IPS-15b (cell line): ENCODE results near the gene FAM47E.
"Not testable (repeated sequence)": the region's sequence is repeated elsewhere in the genome, so short reads cannot be mapped to it uniquely, and the experiment has no call there.

ENCODE experiments used
- H3K27me3 ChIP-seq: one replicate; pipeline ENCODE4 v1.6.1; 2013; ENCODE audit warnings: low read length; ENCODE audit not compliant: control insufficient read depth, insufficient read depth
- H3K36me3 ChIP-seq: one replicate; pipeline ENCODE4 v1.6.1; 2013; ENCODE audit warnings: low read length; ENCODE audit not compliant: control insufficient read depth, insufficient read depth
- H3K4me1 ChIP-seq: one replicate; pipeline ENCODE4 v1.6.1; 2013; ENCODE audit warnings: mild to moderate bottlenecking, low read length; ENCODE audit not compliant: control insufficient read depth, insufficient read depth
- H3K4me3 ChIP-seq: one replicate; pipeline ENCODE4 v1.5.1; 2013; ENCODE audit warnings: low read depth, low read length
- H3K9ac ChIP-seq: one replicate; pipeline ENCODE4 v1.6.1; 2013; ENCODE audit warnings: low read depth, mild to moderate bottlenecking, low read length
- H3K9me3 ChIP-seq: one replicate; pipeline ENCODE4 v1.6.1; 2013; ENCODE audit warnings: mild to moderate bottlenecking, low read length; ENCODE audit not compliant: control insufficient read depth, insufficient read depth

The FAM47E gene

DNA sequence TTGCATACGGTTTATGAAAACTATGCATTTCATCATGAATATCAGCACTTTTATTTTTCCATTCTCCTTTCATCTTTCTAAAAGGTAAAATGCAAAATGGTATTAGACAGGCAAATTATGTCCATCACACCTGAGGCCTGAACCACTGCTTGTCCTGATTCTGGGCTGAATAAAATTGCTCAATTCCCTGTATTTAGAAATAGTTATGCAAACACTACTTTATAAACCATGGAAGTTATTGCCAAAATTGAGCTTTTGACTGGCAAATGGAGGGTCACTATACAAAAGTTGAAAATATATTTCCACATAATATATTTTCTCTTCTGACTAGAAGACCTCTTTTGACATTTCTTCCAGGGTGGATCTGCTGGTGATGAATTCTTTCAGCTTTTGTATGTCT is 21.1 kb downstream of the FAM47E start:
- Histone ChIP-seq H3K4me1 (no peaks in the 10 kb centered on the region), H3K9me3 (no peaks in the 10 kb centered on the region), H3K9ac (no peak overlapping the region), H3K4me3 (no peak overlapping the region), H3K27me3 (no peaks in the 10 kb centered on the region), H3K36me3 (no peaks in the 10 kb centered on the region)

DNA sequence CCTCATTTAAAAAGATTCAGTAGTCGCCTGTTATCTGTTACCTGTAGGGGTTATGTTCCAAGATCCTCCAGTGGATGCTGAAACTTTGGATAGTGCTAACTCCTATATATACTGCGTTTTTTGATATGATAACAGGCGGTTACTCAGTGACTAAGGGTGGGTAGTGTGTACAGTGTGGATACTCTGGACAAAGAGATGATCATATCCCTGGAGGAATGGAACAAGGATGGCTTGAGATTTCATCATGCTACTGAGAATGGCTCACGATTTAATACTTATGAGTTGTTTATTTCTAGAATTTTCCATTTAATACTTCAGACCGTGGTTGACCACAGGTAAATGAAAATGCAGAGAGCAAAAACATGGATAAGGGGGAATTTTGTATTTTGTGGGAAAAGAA is 21.5 kb downstream of the FAM47E start:
- Histone ChIP-seq H3K9ac (no peak overlapping the region), H3K9me3 (no peaks in the 10 kb centered on the region), H3K27me3 (no peaks in the 10 kb centered on the region), H3K36me3 (no peaks in the 10 kb centered on the region), H3K4me3 (no peak overlapping the region), H3K4me1 (no peaks in the 10 kb centered on the region)

DNA sequence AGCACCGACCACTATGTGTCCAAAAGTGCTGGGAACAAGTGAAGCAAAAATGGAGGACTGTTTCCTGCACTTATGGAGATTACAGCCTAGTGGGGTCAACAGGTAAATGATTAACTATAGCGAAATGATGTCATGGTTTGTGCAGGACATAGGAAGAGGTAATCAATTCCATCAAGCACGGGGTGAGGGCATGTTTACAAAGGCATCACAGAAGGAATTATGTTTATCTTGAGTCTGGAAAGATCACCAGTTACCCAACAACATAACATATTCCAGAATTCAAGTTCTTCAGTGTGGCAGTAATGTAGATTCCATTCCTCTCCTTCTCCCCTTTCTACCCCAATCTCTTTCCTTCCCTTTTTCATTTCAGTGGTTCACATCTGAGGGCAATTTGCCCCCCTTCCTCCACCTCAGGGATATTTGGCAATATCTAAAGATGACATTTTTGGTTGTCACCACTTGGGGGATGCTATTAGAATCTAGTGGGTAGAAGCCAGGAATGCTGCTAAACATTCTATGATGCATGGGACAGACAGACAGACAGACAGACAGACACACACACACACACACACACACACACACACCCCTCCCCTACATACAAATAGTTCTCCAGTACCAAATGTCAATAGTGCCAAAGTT is 24.1 kb downstream of the FAM47E start:
- H3K27me3 ChIP-seq = no peaks in the 10 kb centered on the region
- no peaks in the 10 kb centered on the region for H3K9me3 ChIP-seq
- H3K36me3 ChIP-seq = no peaks in the 10 kb centered on the region
- H3K4me3 ChIP-seq = no peak overlapping the region
- no peak overlapping the region for H3K9ac ChIP-seq
- no peaks in the 10 kb centered on the region for H3K4me1 ChIP-seq

DNA sequence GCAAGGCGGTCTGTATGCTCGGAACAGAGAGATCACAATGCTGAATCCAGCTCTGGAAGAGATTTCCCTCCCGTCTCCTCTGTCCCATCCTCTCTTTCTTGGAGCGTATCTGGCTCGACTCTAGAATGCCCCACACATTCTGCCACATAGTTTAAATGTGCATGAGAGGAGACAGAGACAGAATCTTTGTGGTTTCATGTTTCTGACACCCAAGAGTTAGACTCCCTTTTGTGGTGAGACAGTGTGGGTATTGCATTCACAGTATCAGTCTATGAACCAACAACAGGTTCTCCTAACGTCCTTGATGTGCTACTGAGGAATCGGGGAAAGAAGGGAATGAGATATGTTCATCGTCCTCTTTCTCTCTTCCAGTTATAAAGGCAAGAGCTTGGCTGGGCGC is 25.3 kb downstream of the FAM47E start:
- H3K27me3 ChIP-seq = no peaks in the 10 kb centered on the region
- H3K9ac ChIP-seq = no peak overlapping the region
- H3K4me3 ChIP-seq = no peak overlapping the region
- no peaks in the 10 kb centered on the region for H3K36me3 ChIP-seq
- H3K4me1 ChIP-seq = no peaks in the 10 kb centered on the region
- H3K9me3 ChIP-seq = no peaks in the 10 kb centered on the region

DNA sequence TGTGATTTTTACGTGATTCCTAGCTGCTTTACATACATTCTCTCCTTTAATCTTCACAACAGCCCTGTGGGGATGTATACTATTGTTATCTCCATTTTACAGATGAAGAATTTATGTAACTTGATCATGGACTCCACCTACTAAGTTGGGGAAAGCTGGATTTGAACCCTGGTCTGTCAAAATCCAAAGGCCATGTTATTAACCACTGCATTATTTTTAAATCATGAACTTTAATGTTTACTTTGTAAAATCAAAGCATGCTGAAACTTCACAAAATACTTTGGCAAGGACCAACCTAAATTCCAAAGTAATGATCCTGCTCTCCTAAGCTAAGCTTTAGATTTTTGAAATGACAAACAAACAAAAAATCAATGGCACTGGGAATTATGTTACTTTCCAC is 26.1 kb downstream of the FAM47E start:
- H3K4me3 ChIP-seq = no peak overlapping the region
- no peaks in the 10 kb centered on the region for H3K27me3 ChIP-seq
- no peaks in the 10 kb centered on the region for H3K4me1 ChIP-seq

DNA sequence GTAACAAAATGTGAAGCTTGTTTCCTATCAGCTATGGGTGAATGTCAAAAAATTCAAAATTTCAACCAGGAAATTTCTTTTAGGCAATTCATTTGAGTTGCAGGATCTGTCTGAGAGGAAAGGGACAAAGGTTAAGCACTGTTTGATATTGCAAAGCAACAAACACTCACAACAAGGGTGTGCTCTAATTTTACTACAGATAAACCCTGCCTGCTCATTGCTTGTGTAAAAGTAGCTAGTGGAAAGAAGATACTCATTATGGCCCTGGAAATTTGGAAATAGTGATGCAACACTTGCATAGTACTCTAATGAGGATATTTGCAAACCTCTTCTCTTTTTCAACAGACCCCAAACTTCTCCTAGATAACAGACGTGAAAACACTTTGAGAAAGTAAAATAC is 27.1 kb downstream of the FAM47E start:
- Histone ChIP-seq H3K4me1 (no peaks in the 10 kb centered on the region), H3K9ac (no peak overlapping the region), H3K9me3 (no peaks in the 10 kb centered on the region), H3K27me3 (no peaks in the 10 kb centered on the region), H3K36me3 (no peaks in the 10 kb centered on the region), H3K4me3 (no peak overlapping the region)

More for the DNA sequence above, 26.1 kb downstream of the FAM47E start:
- Histone ChIP-seq H3K36me3 (no peaks in the 10 kb centered on the region), H3K9ac (no peak overlapping the region), H3K9me3 (no peaks in the 10 kb centered on the region)

DNA sequence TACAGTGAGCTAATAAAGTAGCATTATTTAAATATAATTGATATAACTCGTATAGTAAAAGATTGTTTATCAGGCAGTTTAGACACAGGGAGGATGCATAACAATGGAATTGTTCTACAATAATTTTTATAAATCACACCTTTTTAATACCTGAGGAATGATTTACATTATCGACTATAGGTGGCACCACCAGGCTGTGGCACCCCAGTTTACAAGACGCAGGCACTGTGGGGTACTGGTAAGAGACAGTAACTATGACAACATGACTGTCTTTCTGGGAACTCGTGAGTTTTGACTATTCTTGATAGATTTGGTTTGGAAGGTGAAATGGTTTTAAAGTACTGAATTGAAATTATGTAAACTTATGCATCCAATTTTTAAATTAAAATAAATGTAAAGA is 27.9 kb downstream of the FAM47E start:
- Histone ChIP-seq H3K4me1 (no peaks in the 10 kb centered on the region), H3K27me3 (no peaks in the 10 kb centered on the region), H3K9ac (no peak overlapping the region), H3K9me3 (no peaks in the 10 kb centered on the region), H3K4me3 (no peak overlapping the region), H3K36me3 (no peaks in the 10 kb centered on the region)

DNA sequence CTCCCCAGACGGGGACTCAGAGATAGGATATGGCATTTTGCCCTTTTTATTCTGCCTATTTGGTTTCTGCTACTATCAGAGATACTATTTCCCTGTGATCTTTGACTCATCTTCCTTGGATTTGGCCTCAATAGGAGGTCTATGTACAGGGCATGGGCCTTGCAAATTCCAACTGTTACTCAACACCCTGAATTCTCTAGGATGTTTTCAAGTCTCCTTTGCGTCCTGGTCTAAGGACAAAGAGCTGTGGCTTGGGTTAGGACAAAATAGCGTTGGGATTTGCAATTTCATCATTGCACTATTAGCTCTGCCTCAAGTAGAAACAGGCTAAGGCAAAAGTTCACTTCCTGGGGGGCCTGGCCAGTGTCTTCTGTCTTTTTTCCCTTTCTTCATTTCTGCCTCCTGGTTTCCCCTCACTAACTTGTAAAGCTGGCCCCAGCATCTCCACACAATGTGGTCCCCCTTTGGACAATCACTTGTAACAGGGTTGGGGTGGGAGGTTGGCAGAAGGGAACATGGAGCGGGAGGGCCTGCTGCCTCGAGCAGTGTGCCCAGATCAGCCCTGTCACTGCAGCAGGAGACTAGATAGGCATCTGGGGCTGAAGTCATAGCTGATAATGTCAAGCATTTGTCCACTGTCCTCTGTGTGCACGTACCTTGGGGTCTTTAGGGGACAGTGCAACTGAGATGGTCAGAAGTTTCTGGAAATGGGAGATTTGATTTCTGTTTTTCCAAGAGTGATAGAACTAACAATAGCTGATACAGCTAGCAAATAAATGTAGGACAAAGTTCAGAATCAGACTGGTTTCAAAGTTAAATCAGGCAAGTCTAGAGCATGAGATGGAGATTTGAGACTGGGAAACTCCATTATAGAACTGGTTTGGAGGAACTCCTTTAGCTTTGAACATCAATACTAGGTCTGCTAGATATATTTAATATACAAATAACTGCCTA is 29.2 kb downstream of the FAM47E start:
- Histone ChIP-seq H3K9ac (no peak overlapping the region), H3K4me3 (no peak overlapping the region), H3K9me3 (no peaks in the 10 kb centered on the region), H3K4me1 (no peaks in the 10 kb centered on the region), H3K36me3 (no peaks in the 10 kb centered on the region), H3K27me3 (no peaks in the 10 kb centered on the region)

DNA sequence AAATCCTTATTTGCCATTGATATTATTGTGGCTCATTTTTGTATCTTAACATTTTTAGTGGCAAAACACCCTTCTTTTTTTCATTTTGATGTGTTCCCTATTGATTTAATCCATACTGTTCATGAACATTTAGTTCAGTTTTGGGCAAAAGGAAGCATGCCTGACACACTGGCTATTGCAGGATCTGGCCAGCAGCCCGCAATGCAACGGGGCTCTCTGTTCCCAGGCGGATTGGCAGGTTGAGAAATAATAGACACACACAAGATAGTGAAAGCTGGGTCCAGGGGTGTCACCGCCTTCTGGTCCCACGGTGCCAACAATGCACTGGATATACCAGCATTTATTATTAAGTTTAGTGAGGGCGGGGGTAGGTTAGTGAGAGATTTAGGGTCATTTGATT is 30.1 kb downstream of the FAM47E start:
- not testable (repeated sequence) for H3K27me3 ChIP-seq, H3K4me3 ChIP-seq, H3K36me3 ChIP-seq, H3K9ac ChIP-seq, H3K4me1 ChIP-seq, H3K9me3 ChIP-seq

DNA sequence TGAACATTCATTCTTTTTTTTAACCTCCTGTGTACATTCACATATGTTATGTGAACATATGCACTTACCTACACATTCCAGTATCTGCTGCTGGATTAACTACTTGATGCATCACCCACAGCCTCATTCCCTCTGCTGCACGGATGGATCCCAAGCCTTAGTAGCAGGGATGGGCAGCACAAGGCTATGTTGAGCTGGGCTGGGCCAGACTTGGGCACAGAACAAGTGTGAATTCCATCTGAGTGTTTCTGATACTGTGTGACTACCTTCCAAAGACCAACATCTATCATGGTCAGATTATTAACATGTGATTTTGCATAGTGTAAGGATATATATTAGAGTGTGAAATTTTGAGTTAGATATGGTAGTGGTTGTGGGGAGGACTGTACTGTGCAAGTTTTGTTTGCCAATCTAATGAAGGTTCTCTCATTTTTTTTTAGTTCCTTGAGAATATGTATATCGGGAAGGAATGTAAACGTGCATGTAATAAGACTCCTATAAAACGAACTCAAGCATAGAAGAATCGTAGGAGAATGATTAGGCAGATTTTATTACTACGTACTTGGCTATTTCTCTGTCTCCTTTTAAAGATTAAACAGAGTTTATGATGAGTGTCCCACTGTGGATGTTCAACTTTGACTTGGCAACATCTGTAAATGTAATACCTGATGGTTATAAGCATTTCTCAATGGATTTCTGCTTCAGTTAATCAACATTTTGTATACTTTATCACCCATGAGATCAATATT is 31.6 kb downstream of the FAM47E start:
- Histone ChIP-seq H3K36me3 (no peaks in the 10 kb centered on the region), H3K4me1 (no peaks in the 10 kb centered on the region), H3K4me3 (no peak overlapping the region), H3K27me3 (no peaks in the 10 kb centered on the region), H3K9ac (no peak overlapping the region), H3K9me3 (no peaks in the 10 kb centered on the region)

DNA sequence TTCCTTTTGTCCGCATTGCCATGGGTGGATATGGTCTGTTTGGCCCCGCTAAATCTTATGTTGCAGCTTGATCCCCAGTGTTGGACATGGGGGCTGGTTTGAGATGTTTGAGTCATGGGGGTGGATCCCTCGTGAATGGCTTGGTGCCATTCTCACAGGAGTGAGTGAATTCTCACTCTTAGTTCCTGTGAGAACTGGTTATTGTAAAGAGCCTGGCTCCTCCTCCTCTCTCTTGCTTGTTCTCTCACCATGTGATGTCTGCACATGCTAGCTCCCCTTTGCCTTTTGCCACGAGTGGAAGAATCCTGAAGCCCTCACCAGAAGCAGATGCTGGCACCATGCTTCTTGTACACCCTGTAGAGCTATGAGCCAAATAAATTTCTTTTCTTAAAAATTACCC is 32.4 kb downstream of the FAM47E start:
- H3K9ac ChIP-seq = no peak overlapping the region
- H3K4me3 ChIP-seq = no peak overlapping the region
- no peaks in the 10 kb centered on the region for H3K27me3 ChIP-seq
- H3K4me1 ChIP-seq = no peaks in the 10 kb centered on the region
- H3K36me3 ChIP-seq = no peaks in the 10 kb centered on the region
- no peaks in the 10 kb centered on the region for H3K9me3 ChIP-seq
